ENCODE data around the gene LCE4A.
"Not testable (repeated sequence)": the region's sequence is repeated elsewhere in the genome, so short reads cannot be mapped to it uniquely, and the experiment has no call there.

LCE4A gene

GRCh38 chr1:152673016-152673415, 34.9 kb upstream of the LCE4A start:
- no peak overlapping the region for H3K9ac ChIP-seq
- no peaks in the 10 kb centered on the region for H3K4me1 ChIP-seq
- no peak for TF ChIP-seq CTCF (IDR thresholded peaks at IDR 0.05)
- no peaks in the 10 kb centered on the region for H3K27me3 ChIP-seq (ENCODE audit: control insufficient read depth, insufficient read depth, low read length)
- no peak overlapping the region for H3K4me2 ChIP-seq (ENCODE audit: low read length)
- no peaks in the 10 kb centered on the region for H3K79me2 ChIP-seq
- H3K27ac ChIP-seq = no peak overlapping the region
- H3K36me3 ChIP-seq (ENCODE audit: control insufficient read depth, insufficient read depth, low read length) = no peaks in the 10 kb centered on the region
- H3K4me3 ChIP-seq (ENCODE audit: low read depth, low read length) = no peak overlapping the region
- H2AFZ ChIP-seq = no peak overlapping the region
- H3K9me3 ChIP-seq (ENCODE audit: control insufficient read depth, low read length) = no peaks in the 10 kb centered on the region

GRCh38 chr1:152674983-152675382, 33.0 kb upstream of the LCE4A start, which contains the start of gene LCE2C:
Gene LCE2C (plus strand): TSS chr1:152675279. CDS start chr1:152676016, 737 bp downstream.
- not testable (repeated sequence) for H3K9ac ChIP-seq; H3K4me1 ChIP-seq; H3K4me2 ChIP-seq (ENCODE audit: low read length); H3K4me3 ChIP-seq (ENCODE audit: low read depth, low read length); H3K36me3 ChIP-seq (ENCODE audit: control insufficient read depth, insufficient read depth, low read length); H2AFZ ChIP-seq; H3K9me3 ChIP-seq (ENCODE audit: control insufficient read depth, low read length); H3K27ac ChIP-seq; H3K27me3 ChIP-seq (ENCODE audit: control insufficient read depth, insufficient read depth, low read length); H3K79me2 ChIP-seq

GRCh38 chr1:152679459-152679858, 28.5 kb upstream of the LCE4A start:
- Histone ChIP-seq H3K4me3 (ENCODE audit: low read depth, low read length) (no peak overlapping the region), H3K27me3 (ENCODE audit: control insufficient read depth, insufficient read depth, low read length) (no peaks in the 10 kb centered on the region), H3K9ac (no peak overlapping the region), H3K36me3 (ENCODE audit: control insufficient read depth, insufficient read depth, low read length) (no peaks in the 10 kb centered on the region), H3K27ac (no peak overlapping the region), H3K4me2 (ENCODE audit: low read length) (no peak overlapping the region), H2AFZ (no peak overlapping the region), H3K9me3 (ENCODE audit: control insufficient read depth, low read length) (no peaks in the 10 kb centered on the region), H3K79me2 (no peaks in the 10 kb centered on the region), H3K4me1 (no peaks in the 10 kb centered on the region)
- no peak for TF ChIP-seq CTCF (IDR thresholded peaks at IDR 0.05)

GRCh38 chr1:152681616-152682015, 26.3 kb upstream of the LCE4A start:
- H3K27me3 ChIP-seq (ENCODE audit: control insufficient read depth, insufficient read depth, low read length) = no peaks in the 10 kb centered on the region
- no peak overlapping the region for H3K4me3 ChIP-seq (ENCODE audit: low read depth, low read length)
- H3K4me2 ChIP-seq (ENCODE audit: low read length) = no peak overlapping the region
- no peaks in the 10 kb centered on the region for H3K9me3 ChIP-seq (ENCODE audit: control insufficient read depth, low read length)
- H3K79me2 ChIP-seq = no peaks in the 10 kb centered on the region
- no peak overlapping the region for H3K9ac ChIP-seq
- H3K27ac ChIP-seq = no peak overlapping the region
- no peak overlapping the region for H2AFZ ChIP-seq
- H3K36me3 ChIP-seq (ENCODE audit: control insufficient read depth, insufficient read depth, low read length) = no peaks in the 10 kb centered on the region
- TF ChIP-seq CTCF (IDR thresholded peaks at IDR 0.05) = no peak
- H3K4me1 ChIP-seq = no peaks in the 10 kb centered on the region

DNA sequence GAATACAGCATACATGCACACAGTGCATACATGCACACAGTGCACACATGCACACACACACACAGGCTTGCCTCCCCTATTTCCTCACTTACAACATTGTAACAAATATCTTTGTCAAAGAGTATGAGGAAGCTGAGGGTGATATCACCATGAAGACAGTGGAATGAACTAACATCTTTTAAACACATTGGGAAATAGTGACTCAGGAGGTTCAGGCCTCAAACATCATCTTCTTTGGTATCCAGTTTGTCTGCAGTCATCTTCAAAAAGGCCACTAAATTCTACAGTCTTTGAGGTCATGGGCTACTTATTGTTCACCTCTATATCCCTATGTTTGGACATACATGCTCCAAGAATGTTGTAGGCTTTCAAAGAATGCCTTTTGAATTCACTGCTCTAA, 24.1 kb upstream of the LCE4A start:
- Histone ChIP-seq H3K9ac (no peak overlapping the region), H2AFZ (no peak overlapping the region), H3K79me2 (no peaks in the 10 kb centered on the region), H3K27me3 (ENCODE audit: control insufficient read depth, insufficient read depth, low read length) (peaks cover 3% of the 10 kb centered on the region), H3K4me2 (ENCODE audit: low read length) (no peak overlapping the region), H3K27ac (no peak overlapping the region), H3K4me1 (no peaks in the 10 kb centered on the region), H3K4me3 (ENCODE audit: low read depth, low read length) (no peak overlapping the region), H3K36me3 (ENCODE audit: control insufficient read depth, insufficient read depth, low read length) (no peaks in the 10 kb centered on the region), H3K9me3 (ENCODE audit: control insufficient read depth, low read length) (no peaks in the 10 kb centered on the region)
- TF ChIP-seq CTCF (IDR thresholded peaks at IDR 0.05) = no peak

GRCh38 chr1:152685823-152686222, 22.1 kb upstream of the LCE4A start, which contains the start of gene LCE2B:
Gene LCE2B (plus strand): TSS chr1:152686123. CDS start chr1:152686844, 721 bp downstream.
- not testable (repeated sequence) for H3K4me3 ChIP-seq (ENCODE audit: low read depth, low read length); H3K27ac ChIP-seq; H3K4me1 ChIP-seq; H3K4me2 ChIP-seq (ENCODE audit: low read length); H2AFZ ChIP-seq; H3K9ac ChIP-seq; H3K79me2 ChIP-seq; H3K27me3 ChIP-seq (ENCODE audit: control insufficient read depth, insufficient read depth, low read length); H3K9me3 ChIP-seq (ENCODE audit: control insufficient read depth, low read length); H3K36me3 ChIP-seq (ENCODE audit: control insufficient read depth, insufficient read depth, low read length)

Measured in parathyroid adenoma (tissue), 2 donors.